IMR-90 (cell line): Measurements from ENCODE around the gene TJP1. TPM values are rescaled to one million over a fixed set of nuclear protein-coding genes. Genes with fewer than 3 reads are reported as not detected.

ENCODE experiments used
- ATAC-seq: fragments of 200-7000 bp; cut with Tn5 transposase; 2 replicates; pipeline ENCODE4 v1.9.1; 2020; ENCODE audit warnings: low read depth, mild to moderate bottlenecking, moderate library complexity
- BruUV-seq: library from RNA; stranded (reverse); fragments of 400-500 nt; replicated peaks from 2 replicates; lab custom pipeline; 2021; lab: Mats Ljungman, UMichigan
- CTCF ChIA-PET: fragments of 300-600 bp; formaldehyde crosslinking; extraction: SDS; loops from one replicate; lab custom pipeline; 2021; ENCODE audit warnings: antibody characterized with exemption; lab: Yijun Ruan, JAX
- POLR2A ChIA-PET: fragments of 300-600 bp; sonication (Branson Sonifier 250); formaldehyde crosslinking; loops from one replicate; lab custom pipeline; 2022; ENCODE audit warnings: antibody characterized with exemption; ENCODE audit not compliant: unreplicated experiment; lab: Charles Lee
- DNase-seq: peaks from one replicate; pipeline ENCODE4 v3.0.0; 2013
- H2AFZ ChIP-seq: replicated peaks from 2 replicates; pipeline ENCODE3; 2013; ENCODE audit warnings: low read length, mild to moderate bottlenecking; ENCODE audit not compliant: poor library complexity
- H2AK5ac ChIP-seq: 2 replicates; pipeline ENCODE4 v1.6.1; 2013; ENCODE audit warnings: low read depth, low read length, inconsistent platforms
- H2AK9ac ChIP-seq: replicated peaks from 2 replicates; pipeline ENCODE3; 2013; ENCODE audit warnings: mild to moderate bottlenecking, low read depth, low read length, moderate library complexity; ENCODE audit not compliant: poor library complexity
- H2BK120ac ChIP-seq: 2 replicates; pipeline ENCODE4 v1.6.1; 2013; ENCODE audit warnings: low read depth, low read length, inconsistent platforms
- H2BK15ac ChIP-seq: 3 replicates; pipeline ENCODE4 v1.6.1; 2013; ENCODE audit warnings: low read depth, low read length, inconsistent platforms
- H2BK20ac ChIP-seq: 2 replicates; pipeline ENCODE4 v1.6.1; 2013; ENCODE audit warnings: low read depth, mild to moderate bottlenecking, inconsistent platforms, low read length, moderate library complexity
- H2BK5ac ChIP-seq: 2 replicates; pipeline ENCODE4 v1.6.1; 2013; ENCODE audit warnings: mild to moderate bottlenecking, low read depth, low read length, inconsistent platforms; ENCODE audit not compliant: poor library complexity, severe bottlenecking
- H3K14ac ChIP-seq: replicated peaks from 2 replicates; pipeline ENCODE4 v1.6.1; 2013; ENCODE audit warnings: low read depth, low read length, inconsistent platforms
- H3K18ac ChIP-seq: 2 replicates; pipeline ENCODE4 v1.6.1; 2013; ENCODE audit warnings: low read depth, low read length, control low read depth
- H3K23ac ChIP-seq: 2 replicates; pipeline ENCODE4 v1.6.1; 2013; ENCODE audit warnings: low read depth, low read length, inconsistent platforms
- H3K27ac ChIP-seq: 2 replicates; pipeline ENCODE4 v1.5.1; 2013; ENCODE audit warnings: mild to moderate bottlenecking, control low read depth, low read length; ENCODE audit not compliant: insufficient read depth
- H3K27me3 ChIP-seq: 2 replicates; pipeline ENCODE4 v1.6.1; 2013; ENCODE audit warnings: low read length; ENCODE audit not compliant: control insufficient read depth, insufficient read depth
- H3K36me3 ChIP-seq: 2 replicates; pipeline ENCODE4 v1.6.1; 2013; ENCODE audit warnings: low read length, mixed read lengths; ENCODE audit not compliant: control insufficient read depth, insufficient read depth
- H3K4ac ChIP-seq: 2 replicates; pipeline ENCODE4 v1.6.1; 2013; ENCODE audit warnings: low read depth, low read length, inconsistent platforms
- H3K4me1 ChIP-seq: 2 replicates; pipeline ENCODE4 v1.6.1; 2013; ENCODE audit warnings: low read length, mixed read lengths; ENCODE audit not compliant: control insufficient read depth, insufficient read depth
- H3K4me2 ChIP-seq: 2 replicates; pipeline ENCODE4 v1.6.1; 2013; ENCODE audit warnings: low read depth, mild to moderate bottlenecking, control low read depth, low read length, moderate library complexity
- H3K4me3 ChIP-seq: 2 replicates; pipeline ENCODE4 v1.5.1; 2013; ENCODE audit warnings: low read depth, mild to moderate bottlenecking, control low read depth, low read length, moderate library complexity; ENCODE audit not compliant: insufficient read depth
- H3K56ac ChIP-seq: 2 replicates; pipeline ENCODE4 v1.6.1; 2013; ENCODE audit warnings: low read length, inconsistent platforms; ENCODE audit not compliant: insufficient read depth; ENCODE audit errors: extremely low read depth
- H3K79me1 ChIP-seq, 2 experiments: 2 replicates each; pipeline ENCODE4 v1.6.1; 2013; ENCODE audit warnings: low read length in 2 of 2, inconsistent platforms in 1 of 2, low read depth in 1 of 2
- H3K9ac ChIP-seq: 2 replicates; pipeline ENCODE4 v1.6.1; 2013; ENCODE audit warnings: low read depth, low read length, control low read depth
- H3K9me1 ChIP-seq: 2 replicates; pipeline ENCODE4 v1.6.1; 2013; ENCODE audit warnings: low read length, inconsistent platforms; ENCODE audit not compliant: insufficient read depth
- H3K9me3 ChIP-seq: 2 replicates; pipeline ENCODE4 v1.6.1; 2013; ENCODE audit warnings: low read length; ENCODE audit not compliant: control insufficient read depth, insufficient read depth
- H4K20me1 ChIP-seq: 2 replicates; pipeline ENCODE4 v1.6.1; 2013; ENCODE audit warnings: low read length, inconsistent platforms; ENCODE audit not compliant: insufficient read depth
- H4K5ac ChIP-seq: 2 replicates; pipeline ENCODE4 v1.6.1; 2013; ENCODE audit warnings: mild to moderate bottlenecking, low read depth, low read length, control low read depth
- H4K8ac ChIP-seq, 2 experiments: 2 replicates each; pipeline ENCODE4 v1.6.1; 2013; ENCODE audit warnings: low read depth in 2 of 2, low read length in 2 of 2, control low read depth in 1 of 2, inconsistent platforms in 1 of 2
- H4K91ac ChIP-seq: 2 replicates; pipeline ENCODE4 v1.6.1; 2013; ENCODE audit warnings: low read depth, low read length, inconsistent platforms; ENCODE audit not compliant: insufficient read depth
- BHLHE40 ChIP-seq: fragments of 150-350 bp; IDR thresholded peaks from 2 replicates; pipeline ENCODE4 v1.6.1; 2016; ENCODE audit warnings: mild to moderate bottlenecking, low read depth, low read length
- CEBPB ChIP-seq: IDR thresholded peaks from 2 replicates; pipeline ENCODE4 v1.6.1; 2012; ENCODE audit warnings: low read depth, low read length, improper control_type of control experiment
- CHD1 ChIP-seq: IDR thresholded peaks from 2 replicates; pipeline ENCODE4 v1.6.1; 2012; ENCODE audit warnings: low read depth, low read length, improper control_type of control experiment
- CTCF ChIP-seq: conservative IDR thresholded peaks from 2 replicates; pipeline ENCODE4 v1.5.1; 2012; ENCODE audit warnings: mild to moderate bottlenecking, low read depth, low read length, improper control_type of control experiment
- ELK1 ChIP-seq: fragments of 150-350 bp; IDR thresholded peaks from 2 replicates; pipeline ENCODE4 v1.6.1; 2016; ENCODE audit warnings: low read depth, mild to moderate bottlenecking, low read length, moderate library complexity, borderline replicate concordance
- FOS ChIP-seq: fragments of 150-350 bp; IDR thresholded peaks from 2 replicates; pipeline ENCODE4 v1.6.1; 2016; ENCODE audit warnings: low read depth, low read length
- MAFK ChIP-seq: IDR thresholded peaks from 2 replicates; pipeline ENCODE4 v1.6.1; 2012; ENCODE audit warnings: low read depth, low read length, improper control_type of control experiment
- MAZ ChIP-seq: IDR thresholded peaks from 2 replicates; pipeline ENCODE4 v1.6.1; 2012; ENCODE audit warnings: low read depth, mild to moderate bottlenecking, low read length, improper control_type of control experiment, moderate library complexity, borderline replicate concordance
- MXI1 ChIP-seq: IDR thresholded peaks from 2 replicates; pipeline ENCODE4 v1.6.1; 2012; ENCODE audit warnings: low read depth, mild to moderate bottlenecking, low read length, moderate library complexity, borderline replicate concordance
- NFE2L2 ChIP-seq: fragments of 150-350 bp; IDR thresholded peaks from 2 replicates; pipeline ENCODE4 v1.6.1; 2016; ENCODE audit warnings: low read depth, mild to moderate bottlenecking, low read length
- POLR2A ChIP-seq: IDR thresholded peaks from 2 replicates; pipeline ENCODE4 v1.6.1; 2012; ENCODE audit warnings: mild to moderate bottlenecking, low read depth, low read length
- RAD21 ChIP-seq: IDR thresholded peaks from 2 replicates; pipeline ENCODE4 v1.6.1; 2012; ENCODE audit warnings: low read length, improper control_type of control experiment
- RCOR1 ChIP-seq: IDR thresholded peaks from 2 replicates; pipeline ENCODE4 v1.6.1; 2012; ENCODE audit warnings: mild to moderate bottlenecking, low read length, improper control_type of control experiment; ENCODE audit not compliant: insufficient replicate concordance
- RFX5 ChIP-seq: IDR thresholded peaks from 2 replicates; pipeline ENCODE4 v1.8.0; 2012; ENCODE audit warnings: low read depth, mild to moderate bottlenecking, low read length, moderate library complexity
- SMC3 ChIP-seq: fragments of 150-350 bp; IDR thresholded peaks from 2 replicates; pipeline ENCODE4 v1.6.1; 2016; ENCODE audit warnings: low read depth, mild to moderate bottlenecking, antibody characterized with exemption, low read length, moderate library complexity
- USF2 ChIP-seq: fragments of 150-350 bp; IDR thresholded peaks from 2 replicates; pipeline ENCODE4 v1.6.1; 2017; ENCODE audit warnings: mild to moderate bottlenecking, antibody characterized with exemption, low read length, low read depth
- WGBS, 2 experiments: methylation state at CpG; one replicate each; pipeline versions ENCODE4 v1.1.5 to v1.1.7; 2013; ENCODE audit warnings: missing lambda C conversion rate in 2 of 2; ENCODE audit not compliant: insufficient read length in 1 of 2; ENCODE audit errors: extremely low coverage in 2 of 2; 5-methylcytosine and 5-hydroxymethylcytosine counted together
- dilution Hi-C: fragments of 300-500 bp; cut with HindIII; formaldehyde crosslinking; loops from one replicate; pipeline ENCODE4 v1.14.3; 2018; ENCODE audit warnings: low sequenced_read_pairs; ENCODE audit not compliant: unreplicated experiment
- in situ Hi-C: fragments of 300-500 bp; cut with MboI; formaldehyde crosslinking; loops from 3 replicates; pipeline ENCODE4 v1.14.3; 2019; ENCODE audit warnings: low sequenced_read_pairs, inconsistent platforms, mixed read lengths
- intact Hi-C: fragments of 100-400 bp; cut with micrococcal nuclease; formaldehyde crosslinking; loops from 2 replicates; pipeline ENCODE4 v1.10.0; 2022
- polyA plus RNA-seq, 3 experiments: library from polyadenylated mRNA; depleted of rRNA; stranded (reverse); fragments of >200 nt; gene quantifications; 2 replicates each; pipeline ENCODE4 v1.2.3, GENCODE V29; 2012; ENCODE audit warnings: low replicate concordance in 1 of 3
- total RNA-seq: library from RNA; depleted of rRNA; stranded (reverse); fragments of >200 nt; gene quantifications from 2 replicates; pipeline ENCODE4 v1.2.3, GENCODE V29; 2012

Gene TJP1
- total and polyA plus RNA-seq, 2 of the 4 experiments (the other 2 are of a cell fraction): 42.2 to 43.4 TPM

- in situ Hi-C loops: no loop called here
- H3K23ac ChIP-seq: no peak overlapping the region
- ATAC-seq (no peak; the same call in 1 of the 2 replicates), DNase-seq (no peak)
- H2BK15ac ChIP-seq: no peak overlapping the region; the same call in 2 of the 3 replicates
- no peaks in the 10 kb centered on the region for H3K27me3 ChIP-seq
- POLR2A ChIA-PET: no interaction called here
- H2AK9ac ChIP-seq: no peak overlapping the region
- peak overlapping the region in 1 of 2 experiments; percentile 48; a peak in 1 of 4 replicates for H4K8ac ChIP-seq
- no peaks in the 10 kb centered on the region for H3K79me1 ChIP-seq
- no peak overlapping the region; the same call in 1 of the 2 replicates for H3K18ac ChIP-seq
- no peak overlapping the region for H3K27ac ChIP-seq
- peak overlapping the region; percentile 6; the same call in 1 of the 2 replicates for H4K5ac ChIP-seq
- peak overlapping the region; percentile 56 for H3K4ac ChIP-seq
- no peaks in the 10 kb centered on the region for H4K20me1 ChIP-seq
- no TSS peak for BruUV-seq
- WGBS, 2 experiments: no CpG with 5 or more reads among the region's 3 CpGs
- peak overlapping the region; percentile 17 for H2AFZ ChIP-seq
- H3K4me2 ChIP-seq: no peak overlapping the region
- peak overlapping the region; percentile 22; the same call in 1 of the 2 replicates for H2BK20ac ChIP-seq
- 0 out of 2 replicates have a peak overlapping the region, but pooled peaks have one; percentile 4 for H4K91ac ChIP-seq
- dilution Hi-C loops: no loop called here
- H3K9me1 ChIP-seq: peaks cover 8% of the 10 kb centered on the region
- peaks cover 13% of the 10 kb centered on the region for H3K4me1 ChIP-seq
- no peak overlapping the region for H3K9ac ChIP-seq
- no peak overlapping the region for H3K56ac ChIP-seq
- CTCF ChIA-PET: no interaction called here
- H3K36me3 ChIP-seq: no peaks in the 10 kb centered on the region
- peak overlapping the region; percentile 23; the same call in 1 of the 2 replicates for H2AK5ac ChIP-seq
- H2BK120ac ChIP-seq: no peak overlapping the region; the same call in 1 of the 2 replicates
- no peak overlapping the region for H3K4me3 ChIP-seq
- no peaks in the 10 kb centered on the region for H3K9me3 ChIP-seq
- peak overlapping the region; percentile 25 for H2BK5ac ChIP-seq
- peak overlapping the region; percentile 20; the same call in 1 of the 2 replicates for H3K14ac ChIP-seq
- TF ChIP-seq SMC3 (no peak), CTCF (no peak), CHD1 (no peak), MXI1 (no peak), POLR2A (no peak), NFE2L2 (no peak), FOS (no peak), RFX5 (no peak), ELK1 (no peak), CEBPB (no peak), USF2 (no peak), RAD21 (no peak), BHLHE40 (no peak), RCOR1 (no peak), MAFK (no peak), MAZ (no peak)
- intact Hi-C loops: no loop called here
Measured at GRCh38 chr15:29840926-29841325, 18.7 kb upstream of the TJP1 start.
